HEK293T (cell line): ENCODE data around the gene LRP1B.

Experiments
- ARNT ChIP-seq: fragments of 450-650 bp; IDR thresholded peaks from 2 replicates; pipeline ENCODE4 v1.6.1; 2017; ENCODE audit warnings: mild to moderate bottlenecking
- BHLHE40 ChIP-seq: fragments of 450-650 bp; IDR thresholded peaks from 2 replicates; pipeline ENCODE4 v1.6.1; 2016; ENCODE audit warnings: mild to moderate bottlenecking, moderate library complexity, borderline replicate concordance
- CTBP1 ChIP-seq: fragments of 450-650 bp; IDR thresholded peaks from 2 replicates; pipeline ENCODE4 v1.6.1; 2016; ENCODE audit warnings: borderline replicate concordance
- ELF4 ChIP-seq: fragments of 450-650 bp; IDR thresholded peaks from 2 replicates; pipeline ENCODE4 v1.6.1; 2017; ENCODE audit warnings: antibody characterized with exemption
- FOXA1 ChIP-seq: fragments of 450-650 bp; IDR thresholded peaks from 2 replicates; pipeline ENCODE4 v1.6.1; 2016; ENCODE audit warnings: mild to moderate bottlenecking
- FOXM1 ChIP-seq: fragments of 450-650 bp; IDR thresholded peaks from 2 replicates; pipeline ENCODE4 v1.6.1; 2017; ENCODE audit warnings: mild to moderate bottlenecking, borderline replicate concordance
- L3MBTL2 ChIP-seq: fragments of 450-650 bp; conservative IDR thresholded peaks from 2 replicates; pipeline ENCODE4 v1.6.1; 2016; ENCODE audit warnings: mild to moderate bottlenecking
- LEF1 ChIP-seq: fragments of 450-650 bp; IDR thresholded peaks from 2 replicates; pipeline ENCODE4 v1.6.1; 2017; ENCODE audit warnings: mild to moderate bottlenecking, borderline replicate concordance
- NFRKB ChIP-seq: fragments of 450-650 bp; IDR thresholded peaks from 2 replicates; pipeline ENCODE4 v1.6.1; 2016; ENCODE audit warnings: mild to moderate bottlenecking, moderate library complexity
- PKNOX1 ChIP-seq: fragments of 450-650 bp; IDR thresholded peaks from 2 replicates; pipeline ENCODE4 v1.6.1; 2016
- SP1 ChIP-seq: fragments of 450-650 bp; IDR thresholded peaks from 2 replicates; pipeline ENCODE4 v1.6.1; 2017
- SUZ12 ChIP-seq: fragments of 450-650 bp; IDR thresholded peaks from 2 replicates; pipeline ENCODE4 v1.6.1; 2016; ENCODE audit warnings: mild to moderate bottlenecking
- TARDBP ChIP-seq: fragments of 450-650 bp; IDR thresholded peaks from 2 replicates; pipeline ENCODE4 v1.6.1; 2016
- ZNF384 ChIP-seq: fragments of 450-650 bp; IDR thresholded peaks from 2 replicates; pipeline ENCODE4 v1.6.1; 2016

GRCh38 chr2:142048581-142048980 is 82.2 kb downstream of the LRP1B start:
- TF ChIP-seq SP1: no peak
- TF ChIP-seq FOXA1: no peak
- no peak for TF ChIP-seq CTBP1
- TF ChIP-seq FOXM1: no peak
- no peak for TF ChIP-seq TARDBP
- no peak for TF ChIP-seq NFRKB
- TF ChIP-seq BHLHE40: no peak
- no peak for TF ChIP-seq PKNOX1
- no peak for TF ChIP-seq SUZ12
- TF ChIP-seq ARNT: no peak
- no peak for TF ChIP-seq L3MBTL2
- no peak for TF ChIP-seq ZNF384
- TF ChIP-seq LEF1: no peak
- TF ChIP-seq ELF4: no peak
